Hematopoietic multipotent progenitor cell treated with erythropoietin and hydrocortisone succinate and interleukin-3 and kit ligand, for 15 days (in vitro differentiated cells): ENCODE data around the gene SLC26A1.
"Not testable (repeated sequence)": the region's sequence is repeated elsewhere in the genome, so short reads cannot be mapped to it uniquely, and the experiment has no call there.

Experiments
- DNase-seq: peaks from one replicate; pipeline ENCODE4 v3.0.0-alpha.2; 2015; ENCODE audit warnings: low spot score

Gene SLC26A1

DNA sequence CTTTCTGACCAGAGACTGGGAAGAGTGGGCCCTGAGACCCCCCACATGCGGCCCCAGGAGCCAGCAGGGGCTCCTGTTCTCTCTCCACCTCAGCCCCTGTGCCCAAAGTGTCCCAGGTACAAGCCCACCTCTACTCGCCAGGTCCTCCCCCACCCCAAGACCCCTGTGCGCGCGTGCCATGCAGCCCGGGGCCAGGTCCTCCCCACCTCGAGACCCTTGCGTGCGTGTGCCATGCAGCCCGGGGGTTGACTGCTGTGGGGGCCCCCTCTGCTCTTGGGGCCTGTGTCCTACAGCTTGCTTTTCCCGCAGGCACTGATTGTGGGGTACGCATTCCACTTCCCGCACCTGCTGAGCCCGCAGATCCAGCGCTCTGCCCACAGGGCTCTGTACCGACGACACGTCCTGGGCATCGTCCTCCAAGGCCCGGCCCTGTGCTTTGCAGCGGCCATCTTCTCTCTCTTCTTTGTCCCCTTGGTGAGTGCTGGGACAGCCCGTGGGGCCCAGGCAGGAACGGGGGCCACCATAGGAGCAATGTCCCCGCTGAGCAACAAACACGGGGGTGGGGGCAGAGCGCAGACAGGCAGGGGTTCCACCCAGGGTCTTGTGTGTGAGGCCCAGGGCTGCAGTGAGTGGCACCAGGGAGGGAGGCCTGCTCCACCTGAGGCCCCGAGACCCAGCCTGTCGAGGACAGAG lies 40.2 kb downstream of the SLC26A1 start:
- DNase-seq: no peak

DNA sequence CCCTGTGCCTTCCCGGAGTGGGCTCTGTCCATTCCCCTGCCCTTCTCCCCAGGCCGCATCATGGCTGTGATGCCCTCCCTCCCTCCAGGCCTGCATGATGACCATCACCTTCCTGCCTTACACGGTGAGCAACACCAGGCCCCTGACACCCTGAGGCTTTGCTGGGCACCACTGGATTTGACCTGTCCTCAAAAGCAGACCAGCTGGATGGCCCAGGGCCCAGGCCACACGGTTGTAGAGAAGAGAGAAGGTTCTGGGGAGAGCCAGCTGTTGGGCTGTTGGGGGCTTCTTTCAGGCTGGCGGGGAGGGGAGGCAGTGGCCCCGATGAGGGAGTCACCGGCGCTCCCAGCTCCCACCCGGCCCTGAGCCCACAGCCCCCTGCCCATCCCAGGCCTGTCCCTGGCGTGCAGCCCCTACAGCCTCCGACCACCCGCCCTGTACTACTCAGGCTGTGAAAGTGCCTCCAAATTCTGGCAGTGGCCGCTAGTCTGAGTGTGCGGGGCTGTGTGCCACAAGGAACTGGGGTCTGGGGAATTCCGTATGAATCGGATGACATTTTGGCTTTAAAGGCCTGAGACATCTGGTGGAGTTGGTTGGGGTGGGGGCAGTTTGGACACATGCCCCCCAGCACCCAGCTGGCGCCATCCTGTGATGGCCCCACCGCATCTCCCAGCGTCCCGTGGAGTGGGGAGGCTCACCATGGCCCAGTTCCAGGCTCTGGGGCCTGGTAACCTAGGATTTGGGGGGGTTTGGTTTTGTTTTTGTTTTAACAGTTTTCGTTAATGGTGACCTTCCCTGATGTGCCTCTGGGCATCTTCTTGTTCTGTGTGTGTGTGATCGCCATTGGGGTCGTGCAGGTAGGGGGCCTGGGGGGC lies 41.4 kb downstream of the SLC26A1 start:
- no peak for DNase-seq

DNA sequence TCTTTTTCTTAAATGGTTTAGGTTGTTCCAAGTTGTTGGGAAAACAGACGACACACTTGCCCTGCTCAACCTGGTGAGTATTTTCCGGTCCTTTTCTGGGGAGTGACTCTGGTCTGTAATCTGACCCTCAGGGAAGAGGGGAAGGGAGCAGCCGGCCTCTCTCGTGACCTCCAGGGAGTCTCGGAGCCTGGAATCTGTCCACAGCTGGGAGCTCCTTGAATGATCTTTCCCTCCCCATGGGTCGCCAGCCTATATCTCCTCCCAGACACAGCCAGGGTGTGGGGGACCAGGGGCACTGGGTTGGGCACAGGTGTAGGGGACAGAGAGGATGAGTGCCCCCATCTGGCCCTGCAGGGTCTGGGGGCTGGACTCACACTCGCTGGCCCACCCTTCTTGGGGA lies 42.0 kb downstream of the SLC26A1 start:
- no peak for DNase-seq

GRCh38 chr4:950136-951020 lies 42.8 kb downstream of the SLC26A1 start:
- no peak for DNase-seq

GRCh38 chr4:949656-950055 lies 43.5 kb downstream of the SLC26A1 start:
- DNase-seq: no peak

GRCh38 chr4:948936-949300 lies 44.3 kb downstream of the SLC26A1 start:
- DNase-seq: no peak

DNA sequence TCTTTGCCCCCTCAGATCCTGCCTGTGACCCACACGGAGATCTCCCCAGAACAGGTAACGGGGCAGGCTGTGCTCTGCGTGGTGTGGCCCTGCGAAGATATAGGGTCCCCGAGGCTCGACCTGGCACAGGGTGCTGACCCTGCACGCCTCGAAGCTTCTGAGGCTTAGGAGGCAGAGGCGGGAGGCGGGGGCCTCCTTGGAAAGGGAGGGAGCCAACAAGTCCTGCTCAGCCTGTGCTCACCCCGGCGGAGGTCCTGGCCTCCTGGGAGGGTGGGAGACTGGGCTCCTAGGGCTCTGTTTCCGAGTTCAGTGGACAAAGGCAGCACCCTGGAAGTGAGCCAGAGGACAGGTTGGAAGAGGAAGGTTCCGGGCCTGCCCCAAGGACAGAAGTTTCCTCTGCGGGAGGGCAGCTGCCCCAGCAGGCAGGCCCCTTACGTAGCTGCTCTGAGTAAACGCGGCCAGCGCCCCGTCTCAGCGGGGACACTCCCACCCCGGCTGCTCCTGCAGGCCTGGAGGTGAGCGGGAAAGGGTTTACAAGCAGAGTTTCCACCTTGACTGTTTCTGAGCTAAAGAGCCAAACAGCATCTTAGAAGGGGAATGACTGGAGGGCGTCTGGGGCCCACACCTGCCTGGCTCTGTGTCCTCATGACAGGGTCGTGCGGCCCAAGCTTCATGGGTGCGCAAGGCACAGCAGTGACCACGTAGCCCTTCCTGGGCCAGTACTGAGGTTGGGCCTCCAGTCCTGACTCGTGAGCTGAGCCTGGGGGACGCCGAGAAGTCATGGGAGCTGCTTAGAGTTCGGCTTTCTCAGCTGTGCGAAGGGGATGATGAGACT lies 44.9 kb downstream of the SLC26A1 start:
- no peak for DNase-seq

- no peak for DNase-seq
Measured at GRCh38 chr4:947491-947971, 45.7 kb downstream of the SLC26A1 start.

- DNase-seq: no peak
Measured at GRCh38 chr4:946517-947471, 46.4 kb downstream of the SLC26A1 start.

GRCh38 chr4:946103-946450 lies 47.1 kb downstream of the SLC26A1 start:
- DNase-seq: no peak

DNA sequence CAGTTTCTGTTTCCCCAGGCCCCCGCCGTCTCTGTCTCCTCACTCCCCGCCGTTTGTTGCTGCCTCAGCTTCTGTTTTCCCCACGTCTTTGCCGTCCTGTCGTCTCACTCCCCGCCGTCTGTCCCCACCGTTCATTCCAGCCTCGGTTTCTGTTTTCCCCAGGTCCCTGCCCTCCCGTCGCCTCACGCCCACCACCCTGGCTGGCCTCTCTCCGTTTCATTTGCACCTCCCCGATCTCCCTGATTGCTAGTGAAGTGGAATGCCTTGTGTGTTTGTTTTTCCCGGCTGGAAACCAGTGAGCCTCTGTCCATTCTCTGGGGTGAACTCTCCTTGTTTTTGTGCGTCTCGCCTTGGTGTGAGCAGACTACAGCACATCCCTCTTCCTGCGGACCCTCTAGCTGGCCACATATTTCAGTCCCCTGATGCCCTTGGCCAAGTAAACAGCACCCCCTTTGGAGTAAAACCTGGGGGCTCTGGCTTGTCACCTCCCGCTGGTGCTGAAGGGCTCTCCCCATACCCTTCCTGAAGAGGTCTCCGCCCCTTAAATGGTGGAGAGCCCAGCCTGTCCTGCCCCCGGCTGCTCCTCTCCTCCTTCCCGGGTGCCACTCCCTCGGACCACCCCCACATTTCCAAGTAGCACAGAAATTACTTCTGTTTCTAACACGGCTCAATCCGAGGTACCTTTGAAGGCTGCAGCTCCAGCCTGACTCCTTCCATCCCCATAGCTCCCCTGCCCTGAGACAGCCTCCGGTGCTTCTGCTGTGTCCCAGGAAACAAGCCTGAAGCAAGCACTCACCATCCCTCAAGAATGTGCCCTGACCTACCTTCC lies 47.7 kb downstream of the SLC26A1 start:
- DNase-seq: no peak

DNA sequence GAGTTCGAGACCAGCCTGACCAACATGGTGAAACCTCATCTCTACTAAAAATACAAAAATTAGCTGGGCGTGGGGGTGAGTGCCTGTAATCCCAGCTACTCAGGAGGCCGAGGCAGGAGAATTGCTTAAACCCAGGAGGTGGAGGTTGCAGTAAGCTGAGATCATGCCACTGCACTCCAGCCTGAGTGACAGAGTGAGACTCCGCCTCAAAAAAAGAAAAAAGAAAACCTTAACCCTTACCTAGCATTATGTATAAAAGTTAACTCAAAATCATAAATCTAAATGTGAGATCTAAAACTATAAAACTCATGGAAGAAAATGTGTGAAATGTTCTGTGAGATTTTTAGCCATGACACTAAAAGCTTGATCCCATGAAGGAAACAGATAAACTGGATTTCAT lies 53.7 kb downstream of the SLC26A1 start:
- DNase-seq: not testable (repeated sequence)
